HEK293T (cell line): Measurements from ENCODE around the gene RAB3A.

Source experiments
- CTCF ChIA-PET: fragments of 350-600 bp; formaldehyde crosslinking; extraction: SDS; loops from one replicate; lab custom pipeline; 2021; ENCODE audit warnings: antibody characterized with exemption, inconsistent platforms; lab: Yijun Ruan, JAX
- POLR2A ChIA-PET: fragments of 350-600 bp; formaldehyde crosslinking; extraction: SDS; loops from one replicate; lab custom pipeline; 2020; ENCODE audit warnings: antibody characterized with exemption, inconsistent platforms; lab: Yijun Ruan, JAX
- DNase-seq: peaks from one replicate; pipeline ENCODE4 v3.0.0; 2012; ENCODE audit warnings: mixed read lengths; ENCODE audit errors: extremely low spot score
- ARNT ChIP-seq: fragments of 450-650 bp; IDR thresholded peaks from 2 replicates; pipeline ENCODE4 v1.6.1; 2017; ENCODE audit warnings: mild to moderate bottlenecking
- BHLHE40 ChIP-seq: fragments of 450-650 bp; IDR thresholded peaks from 2 replicates; pipeline ENCODE4 v1.6.1; 2016; ENCODE audit warnings: mild to moderate bottlenecking, moderate library complexity, borderline replicate concordance
- CTBP1 ChIP-seq: fragments of 450-650 bp; IDR thresholded peaks from 2 replicates; pipeline ENCODE4 v1.6.1; 2016; ENCODE audit warnings: borderline replicate concordance
- ELF4 ChIP-seq: fragments of 450-650 bp; IDR thresholded peaks from 2 replicates; pipeline ENCODE4 v1.6.1; 2017; ENCODE audit warnings: antibody characterized with exemption
- FOXA1 ChIP-seq: fragments of 450-650 bp; IDR thresholded peaks from 2 replicates; pipeline ENCODE4 v1.6.1; 2016; ENCODE audit warnings: mild to moderate bottlenecking
- FOXK2 ChIP-seq: fragments of 450-650 bp; IDR thresholded peaks from 2 replicates; pipeline ENCODE4 v1.6.1; 2016; ENCODE audit warnings: mild to moderate bottlenecking
- HDGF ChIP-seq: fragments of 450-650 bp; IDR thresholded peaks from 2 replicates; pipeline ENCODE4 v1.6.1; 2017; ENCODE audit warnings: antibody characterized with exemption, borderline replicate concordance
- L3MBTL2 ChIP-seq: fragments of 450-650 bp; conservative IDR thresholded peaks from 2 replicates; pipeline ENCODE4 v1.6.1; 2016; ENCODE audit warnings: mild to moderate bottlenecking
- LEF1 ChIP-seq: fragments of 450-650 bp; IDR thresholded peaks from 2 replicates; pipeline ENCODE4 v1.6.1; 2017; ENCODE audit warnings: mild to moderate bottlenecking, borderline replicate concordance
- NFRKB ChIP-seq: fragments of 450-650 bp; IDR thresholded peaks from 2 replicates; pipeline ENCODE4 v1.6.1; 2016; ENCODE audit warnings: mild to moderate bottlenecking, moderate library complexity
- SP1 ChIP-seq: fragments of 450-650 bp; IDR thresholded peaks from 2 replicates; pipeline ENCODE4 v1.6.1; 2017
- SUZ12 ChIP-seq: fragments of 450-650 bp; IDR thresholded peaks from 2 replicates; pipeline ENCODE4 v1.6.1; 2016; ENCODE audit warnings: mild to moderate bottlenecking
- TARDBP ChIP-seq: fragments of 450-650 bp; IDR thresholded peaks from 2 replicates; pipeline ENCODE4 v1.6.1; 2016
- ZNF384 ChIP-seq: fragments of 450-650 bp; IDR thresholded peaks from 2 replicates; pipeline ENCODE4 v1.6.1; 2016
- TF ChIP-seq, protein P1 (sequence below): fragments of 450-650 bp; IDR thresholded peaks from 2 replicates; pipeline ENCODE4 v1.6.1; 2016

Gene RAB3A

DNA sequence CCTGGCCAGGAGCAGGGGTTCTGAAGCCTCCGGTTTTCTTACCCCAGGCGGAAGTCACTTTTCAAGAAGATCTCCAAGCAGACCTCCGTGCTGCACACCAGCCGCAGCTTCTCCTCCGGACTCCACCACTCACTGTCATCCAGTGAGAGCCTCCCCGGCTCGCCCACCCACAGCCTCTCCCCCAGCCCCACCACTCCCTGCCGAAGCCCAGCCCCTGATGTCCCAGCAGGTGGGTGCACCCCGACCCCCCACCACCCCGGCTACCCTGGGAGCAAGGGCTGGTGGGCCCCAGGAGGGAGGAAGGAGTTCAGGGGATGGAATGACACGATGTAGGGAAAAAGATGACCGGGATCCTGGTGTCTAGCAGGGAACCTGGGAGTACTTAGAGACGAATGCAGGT, 56.4 kb downstream of the RAB3A start:
- ChIA-PET CTCF (no interaction called here), POLR2A (no interaction called here)

More for the DNA sequence above, 56.4 kb downstream of the RAB3A start:
- DNase-seq, result no peak
- no peak for TF ChIP-seq NFRKB
- TF ChIP-seq SP1, result no peak
- no peak for TF ChIP-seq BHLHE40
- no peak for TF ChIP-seq HDGF
- no peak for TF ChIP-seq LEF1
- TF ChIP-seq ELF4, result no peak
- TF ChIP-seq L3MBTL2, result no peak
- no peak for TF ChIP-seq ARNT
- TF ChIP-seq, protein P1, sequence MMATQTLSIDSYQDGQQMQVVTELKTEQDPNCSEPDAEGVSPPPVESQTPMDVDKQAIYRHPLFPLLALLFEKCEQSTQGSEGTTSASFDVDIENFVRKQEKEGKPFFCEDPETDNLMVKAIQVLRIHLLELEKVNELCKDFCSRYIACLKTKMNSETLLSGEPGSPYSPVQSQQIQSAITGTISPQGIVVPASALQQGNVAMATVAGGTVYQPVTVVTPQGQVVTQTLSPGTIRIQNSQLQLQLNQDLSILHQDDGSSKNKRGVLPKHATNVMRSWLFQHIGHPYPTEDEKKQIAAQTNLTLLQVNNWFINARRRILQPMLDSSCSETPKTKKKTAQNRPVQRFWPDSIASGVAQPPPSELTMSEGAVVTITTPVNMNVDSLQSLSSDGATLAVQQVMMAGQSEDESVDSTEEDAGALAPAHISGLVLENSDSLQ, result no peak
- TF ChIP-seq CTBP1, result no peak
- no peak for TF ChIP-seq SUZ12
- TF ChIP-seq TARDBP, result no peak
- no peak for TF ChIP-seq ZNF384
- no peak for TF ChIP-seq FOXA1
- TF ChIP-seq FOXK2, result no peak
